GM10266 (cell line): ENCODE measurements around the gene CYP2D6.
"Not testable (repeated sequence)": the region's sequence is repeated elsewhere in the genome, so short reads cannot be mapped to it uniquely, and the experiment has no call there.

Experiments
- DNase-seq: peaks from one replicate; pipeline ENCODE4 v3.0.0; 2012; ENCODE audit errors: extremely low spot score
- TF ChIP-seq, protein P1 (sequence below): IDR thresholded peaks from 2 replicates; pipeline ENCODE4 v1.5.1; 2012; ENCODE audit warnings: mild to moderate bottlenecking, low read depth; ENCODE audit not compliant: control insufficient read depth, insufficient read depth; ENCODE audit errors: missing control alignments

CYP2D6 gene

DNA sequence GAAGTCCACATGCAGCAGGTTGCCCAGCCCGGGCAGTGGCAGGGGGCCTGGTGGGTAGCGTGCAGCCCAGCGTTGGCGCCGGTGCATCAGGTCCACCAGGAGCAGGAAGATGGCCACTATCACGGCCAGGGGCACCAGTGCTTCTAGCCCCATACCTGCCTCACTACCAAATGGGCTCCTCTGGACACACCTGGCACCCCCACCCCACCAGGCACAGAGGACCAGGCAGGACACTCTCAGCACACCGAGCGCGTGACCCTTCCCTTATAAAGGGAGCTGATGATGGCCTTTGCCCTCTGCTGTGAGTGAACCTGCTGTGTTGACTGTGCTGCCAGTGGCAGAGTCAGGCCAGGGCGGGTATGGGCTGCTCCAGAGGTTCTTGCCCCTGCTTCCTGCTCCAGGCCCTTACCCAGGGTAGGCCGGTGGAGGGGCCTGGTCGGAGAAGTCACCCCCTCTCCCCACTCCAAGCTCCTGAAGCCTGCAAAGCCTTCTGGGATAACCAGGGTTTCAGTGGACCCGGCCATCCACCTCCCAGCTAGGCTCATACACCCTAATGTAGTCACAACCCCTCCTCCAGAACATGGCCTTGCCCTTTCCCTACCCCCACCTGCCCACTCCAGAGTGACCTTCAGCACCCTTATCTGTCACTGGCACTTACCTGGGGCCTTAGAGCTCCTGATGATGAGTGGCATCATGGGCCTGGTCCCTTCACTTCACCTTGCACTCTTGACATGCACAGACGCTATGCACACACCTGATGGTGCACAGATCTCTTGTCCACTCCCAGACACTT, at the start of gene CYP2D6:
Gene CYP2D6 (minus strand): TSS at position 172 of the 793 bp plus-strand sequence. CDS start 19 bp downstream, at position 153.
- DNase-seq: not testable (repeated sequence)

DNA sequence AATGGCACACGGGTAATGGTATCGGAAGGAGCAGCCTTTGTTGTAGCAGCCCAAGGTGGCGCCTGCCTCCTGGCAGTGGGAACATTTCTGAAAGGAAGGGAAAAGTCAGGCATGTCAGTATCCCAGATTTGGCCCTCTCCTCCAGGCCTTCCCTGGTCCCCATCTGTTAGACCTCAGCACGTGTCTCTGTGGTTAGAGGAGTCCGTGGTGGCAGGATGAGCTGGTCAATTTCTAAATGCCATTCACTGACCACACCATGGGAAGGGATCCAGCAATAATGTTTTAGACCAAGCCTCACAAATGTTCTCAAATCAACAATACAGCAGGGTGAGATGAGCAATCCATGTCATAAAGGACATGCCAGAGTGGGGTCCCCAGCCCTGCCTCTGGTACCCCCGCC, 49.0 kb upstream of the CYP2D6 start:
- DNase-seq: no peak
- TF ChIP-seq, protein P1, sequence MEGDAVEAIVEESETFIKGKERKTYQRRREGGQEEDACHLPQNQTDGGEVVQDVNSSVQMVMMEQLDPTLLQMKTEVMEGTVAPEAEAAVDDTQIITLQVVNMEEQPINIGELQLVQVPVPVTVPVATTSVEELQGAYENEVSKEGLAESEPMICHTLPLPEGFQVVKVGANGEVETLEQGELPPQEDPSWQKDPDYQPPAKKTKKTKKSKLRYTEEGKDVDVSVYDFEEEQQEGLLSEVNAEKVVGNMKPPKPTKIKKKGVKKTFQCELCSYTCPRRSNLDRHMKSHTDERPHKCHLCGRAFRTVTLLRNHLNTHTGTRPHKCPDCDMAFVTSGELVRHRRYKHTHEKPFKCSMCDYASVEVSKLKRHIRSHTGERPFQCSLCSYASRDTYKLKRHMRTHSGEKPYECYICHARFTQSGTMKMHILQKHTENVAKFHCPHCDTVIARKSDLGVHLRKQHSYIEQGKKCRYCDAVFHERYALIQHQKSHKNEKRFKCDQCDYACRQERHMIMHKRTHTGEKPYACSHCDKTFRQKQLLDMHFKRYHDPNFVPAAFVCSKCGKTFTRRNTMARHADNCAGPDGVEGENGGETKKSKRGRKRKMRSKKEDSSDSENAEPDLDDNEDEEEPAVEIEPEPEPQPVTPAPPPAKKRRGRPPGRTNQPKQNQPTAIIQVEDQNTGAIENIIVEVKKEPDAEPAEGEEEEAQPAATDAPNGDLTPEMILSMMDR: no peak

DNA sequence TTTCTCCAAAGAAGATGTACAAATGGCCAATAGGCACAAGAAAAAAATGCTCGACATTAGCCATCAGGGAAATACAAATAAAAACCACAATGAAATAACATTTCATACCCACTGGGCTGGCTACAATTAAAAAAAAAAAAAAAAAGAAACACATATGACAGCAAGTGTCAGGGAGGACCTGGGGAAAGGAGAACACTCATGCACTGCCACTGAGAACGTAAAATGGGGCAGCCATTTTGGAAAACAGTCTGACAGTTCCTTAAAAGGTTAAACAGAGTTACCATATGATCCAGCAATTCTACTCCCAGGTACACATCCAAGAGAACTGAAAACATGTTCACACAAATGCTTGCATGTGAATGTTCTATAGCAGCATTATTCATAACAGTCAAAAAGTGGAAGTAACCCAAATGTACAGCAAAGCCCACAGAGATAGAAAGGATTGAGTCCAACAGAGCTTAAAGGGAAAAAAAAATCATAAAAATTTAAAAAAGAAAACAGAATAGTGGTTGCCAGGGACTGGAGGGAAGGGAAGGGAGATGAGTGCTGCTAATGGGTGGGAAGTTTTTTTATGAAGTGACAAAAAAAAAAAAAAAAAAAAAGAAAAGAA, 48.4 kb upstream of the CYP2D6 start:
- TF ChIP-seq, protein P1: no peak
- no peak for DNase-seq

DNA sequence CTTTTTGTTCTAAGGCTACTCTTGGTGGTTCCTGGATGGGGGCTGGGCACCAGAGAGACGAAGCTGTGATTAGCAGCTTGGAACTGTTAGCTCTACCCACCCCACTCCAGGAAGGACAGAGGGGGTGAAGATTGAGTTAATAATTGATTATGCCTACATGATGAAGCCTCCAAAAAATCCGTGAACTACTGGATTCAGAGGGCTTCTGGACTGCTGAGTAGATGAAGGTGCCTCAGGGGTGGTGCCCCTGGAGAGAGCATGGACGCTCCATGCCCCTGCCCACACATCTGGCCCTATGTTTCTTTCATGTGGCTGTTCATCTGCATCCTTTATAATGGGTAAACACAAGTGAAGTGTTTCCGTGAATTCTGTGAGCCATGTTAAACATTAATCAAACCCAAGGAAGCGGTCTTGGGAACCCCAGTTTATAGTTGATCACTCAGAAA, 47.3 kb upstream of the CYP2D6 start:
- no peak for DNase-seq
- TF ChIP-seq, protein P1: no peak

DNA sequence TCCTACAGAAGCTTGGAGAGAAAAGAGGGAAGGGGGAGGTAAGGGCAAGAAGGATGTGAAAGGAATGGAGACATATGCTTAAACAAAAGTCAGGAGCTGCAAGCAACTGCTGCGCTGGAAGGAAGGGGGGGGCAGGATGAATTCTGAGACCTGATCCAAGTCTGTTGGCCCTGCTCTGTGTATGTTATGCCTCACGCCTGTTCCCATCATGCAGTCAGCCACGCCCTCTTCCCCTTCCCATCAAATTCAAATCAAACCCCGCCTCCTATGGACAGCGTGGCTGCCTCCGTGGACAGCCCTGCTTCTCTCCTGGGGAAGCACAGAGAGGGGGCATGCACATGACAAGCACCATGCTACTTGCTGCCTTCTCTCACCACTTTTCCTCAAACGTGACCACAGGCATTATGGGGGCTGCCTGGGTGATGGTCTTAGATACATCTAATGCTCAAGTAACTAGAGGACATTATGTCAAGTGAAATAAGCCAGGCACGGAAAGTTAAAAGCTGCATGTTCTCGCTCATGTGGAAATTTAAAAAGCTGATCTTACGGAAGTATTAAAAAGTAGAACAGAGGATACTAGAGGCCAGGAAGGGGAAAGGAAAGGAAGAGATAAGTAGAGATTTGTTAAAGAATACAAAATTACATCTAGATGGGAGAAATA, 45.8 kb upstream of the CYP2D6 start:
- TF ChIP-seq, protein P1: no peak
- no peak for DNase-seq

DNA sequence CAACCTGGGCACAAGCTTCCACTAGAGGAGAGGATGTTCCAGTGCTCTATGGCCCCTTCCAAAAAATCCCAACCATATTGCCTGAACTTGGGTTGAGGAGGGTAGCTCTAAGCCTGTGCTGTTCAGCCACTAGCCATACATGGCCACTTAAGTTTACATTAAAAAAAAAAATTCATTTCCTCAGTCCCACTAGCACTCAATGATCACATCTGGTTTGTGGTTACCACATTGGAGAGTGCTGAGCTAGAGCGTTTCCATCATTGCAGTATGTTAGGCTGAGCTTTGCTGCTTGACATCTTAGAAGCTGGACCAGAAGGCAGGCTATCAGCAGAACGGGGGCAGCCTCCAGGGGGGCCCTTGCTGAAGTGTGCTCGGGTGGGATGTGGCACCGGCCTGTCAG, 43.5 kb upstream of the CYP2D6 start:
- TF ChIP-seq, protein P1: no peak
- DNase-seq: no peak

DNA sequence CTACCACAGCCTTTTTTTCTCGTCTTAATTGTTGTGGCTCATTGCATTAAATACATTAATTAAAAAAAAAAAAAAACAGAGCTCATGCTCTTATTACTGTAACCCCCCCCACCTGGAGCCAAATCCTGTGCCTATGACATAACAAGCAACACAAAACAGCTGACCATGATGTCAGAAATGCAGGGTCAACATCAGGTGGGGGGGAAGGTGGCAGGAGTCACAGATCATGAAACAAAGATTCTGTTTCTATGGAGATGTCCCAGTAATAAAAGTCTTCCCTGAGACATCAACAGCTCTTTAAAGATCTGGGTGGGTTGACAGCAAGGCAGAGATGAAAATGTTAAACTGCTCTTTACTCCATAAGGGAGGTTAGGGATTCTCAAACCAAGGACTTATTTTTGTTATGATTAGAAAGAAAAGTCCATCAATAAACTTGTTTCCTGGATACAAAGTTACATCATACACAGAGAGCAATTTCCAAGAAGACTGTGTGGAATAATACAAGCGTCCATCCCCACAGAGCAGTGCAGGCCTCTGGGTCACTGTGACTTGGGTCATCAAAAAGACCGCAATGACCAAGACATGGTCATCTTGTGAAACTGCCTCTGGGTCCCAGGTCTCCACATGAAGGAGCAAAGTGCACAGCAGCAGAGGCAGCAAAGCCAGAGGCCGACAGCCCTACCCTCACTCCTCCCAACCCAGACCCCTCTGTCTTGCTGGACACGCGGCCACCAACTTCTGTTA, 42.7 kb upstream of the CYP2D6 start:
- DNase-seq: no peak
- TF ChIP-seq, protein P1: no peak
